ENCODE measurements around the gene IL1RAPL2.

IL1RAPL2 gene

GRCh38 chrX:104566681-104567501 lies 892 bp downstream of the IL1RAPL2 start:
- H3K4me3 ChIP-seq (ENCODE audit: low read depth, low read length), result no peak overlapping the region
- TF ChIP-seq, protein P1, sequence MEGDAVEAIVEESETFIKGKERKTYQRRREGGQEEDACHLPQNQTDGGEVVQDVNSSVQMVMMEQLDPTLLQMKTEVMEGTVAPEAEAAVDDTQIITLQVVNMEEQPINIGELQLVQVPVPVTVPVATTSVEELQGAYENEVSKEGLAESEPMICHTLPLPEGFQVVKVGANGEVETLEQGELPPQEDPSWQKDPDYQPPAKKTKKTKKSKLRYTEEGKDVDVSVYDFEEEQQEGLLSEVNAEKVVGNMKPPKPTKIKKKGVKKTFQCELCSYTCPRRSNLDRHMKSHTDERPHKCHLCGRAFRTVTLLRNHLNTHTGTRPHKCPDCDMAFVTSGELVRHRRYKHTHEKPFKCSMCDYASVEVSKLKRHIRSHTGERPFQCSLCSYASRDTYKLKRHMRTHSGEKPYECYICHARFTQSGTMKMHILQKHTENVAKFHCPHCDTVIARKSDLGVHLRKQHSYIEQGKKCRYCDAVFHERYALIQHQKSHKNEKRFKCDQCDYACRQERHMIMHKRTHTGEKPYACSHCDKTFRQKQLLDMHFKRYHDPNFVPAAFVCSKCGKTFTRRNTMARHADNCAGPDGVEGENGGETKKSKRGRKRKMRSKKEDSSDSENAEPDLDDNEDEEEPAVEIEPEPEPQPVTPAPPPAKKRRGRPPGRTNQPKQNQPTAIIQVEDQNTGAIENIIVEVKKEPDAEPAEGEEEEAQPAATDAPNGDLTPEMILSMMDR (IDR thresholded peaks at IDR 0.05; ENCODE audit: control insufficient read depth, extremely low read depth, insufficient read depth), result no peak
- no peak for DNase-seq (ENCODE audit: low read depth)

DNA sequence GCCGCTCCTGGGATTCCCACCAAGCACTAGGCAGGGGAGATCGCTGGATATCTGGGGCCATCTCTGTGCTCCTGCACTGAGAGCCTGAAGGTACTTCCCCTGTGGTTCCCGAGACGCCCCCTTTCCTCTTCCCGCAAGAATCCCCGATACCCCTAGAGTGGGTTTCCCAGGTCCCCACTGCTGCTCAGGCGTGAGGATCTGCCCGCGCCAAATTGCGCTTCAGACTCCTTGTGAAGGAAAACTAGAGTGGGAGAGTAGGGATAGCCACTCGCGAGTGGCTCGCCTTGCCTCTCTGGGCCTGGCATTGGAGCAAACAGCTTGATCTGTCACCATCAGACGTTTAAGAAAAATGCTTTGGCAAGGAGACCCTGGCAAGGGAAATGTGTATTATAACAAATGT lies 1.5 kb downstream of the IL1RAPL2 start:
- TF ChIP-seq, protein P1 (IDR thresholded peaks at IDR 0.05; ENCODE audit: control insufficient read depth, extremely low read depth, insufficient read depth), result no peak
- H3K4me3 ChIP-seq (ENCODE audit: low read depth, low read length), result no peak overlapping the region
- no peak for DNase-seq (ENCODE audit: low read depth)

- no peak overlapping the region for H3K4me3 ChIP-seq (ENCODE audit: low read depth, low read length)
- TF ChIP-seq, protein P1 (IDR thresholded peaks at IDR 0.05; ENCODE audit: control insufficient read depth, extremely low read depth, insufficient read depth), result no peak
- no peak for DNase-seq (ENCODE audit: low read depth)
Measured at GRCh38 chrX:104568304-104568915, 2.4 kb downstream of the IL1RAPL2 start.

DNA sequence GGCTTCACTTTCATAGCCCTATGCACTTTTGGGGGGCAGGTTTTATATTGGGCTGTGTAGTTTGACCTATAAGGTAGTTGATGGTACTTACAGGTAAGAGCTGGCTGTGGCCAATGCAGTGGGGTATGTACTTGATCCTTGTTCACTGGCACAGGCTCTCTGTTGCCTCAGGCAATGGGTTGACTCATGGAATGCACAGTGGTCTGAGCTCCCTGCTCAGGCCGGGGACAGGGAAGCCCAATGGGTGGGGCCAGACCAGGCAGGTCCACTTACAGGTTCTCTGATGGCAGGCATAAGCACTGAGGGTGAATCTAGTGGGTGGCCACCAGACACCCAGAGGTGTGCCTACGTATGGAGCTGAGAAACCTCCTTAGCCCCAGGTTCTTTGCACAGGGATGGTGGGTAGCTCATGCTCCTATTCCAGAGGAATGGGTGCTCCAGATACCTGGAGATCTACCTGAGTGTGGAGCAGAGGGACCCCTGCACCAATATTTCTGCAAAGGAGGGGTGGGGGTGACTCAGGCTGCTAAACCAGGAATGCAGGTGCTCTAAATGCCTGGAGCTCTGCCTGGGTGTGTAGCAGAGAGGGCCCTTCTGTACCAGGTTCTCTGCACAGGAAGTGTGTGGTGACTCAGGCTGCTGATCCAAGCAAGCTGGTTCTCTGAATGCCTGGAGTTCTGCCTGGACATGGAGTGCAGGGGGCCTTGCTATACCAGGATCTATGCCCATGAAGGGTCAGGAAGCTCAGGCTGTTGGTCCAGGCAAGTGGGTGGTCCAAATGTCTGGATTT lies 52.3 kb downstream of the IL1RAPL2 start:
- TF ChIP-seq, protein P1 (IDR thresholded peaks at IDR 0.05; ENCODE audit: control insufficient read depth, extremely low read depth, insufficient read depth), result no peak
- DNase-seq (ENCODE audit: low read depth), result no peak
- no peak overlapping the region for H3K4me3 ChIP-seq (ENCODE audit: low read depth, low read length)

DNA sequence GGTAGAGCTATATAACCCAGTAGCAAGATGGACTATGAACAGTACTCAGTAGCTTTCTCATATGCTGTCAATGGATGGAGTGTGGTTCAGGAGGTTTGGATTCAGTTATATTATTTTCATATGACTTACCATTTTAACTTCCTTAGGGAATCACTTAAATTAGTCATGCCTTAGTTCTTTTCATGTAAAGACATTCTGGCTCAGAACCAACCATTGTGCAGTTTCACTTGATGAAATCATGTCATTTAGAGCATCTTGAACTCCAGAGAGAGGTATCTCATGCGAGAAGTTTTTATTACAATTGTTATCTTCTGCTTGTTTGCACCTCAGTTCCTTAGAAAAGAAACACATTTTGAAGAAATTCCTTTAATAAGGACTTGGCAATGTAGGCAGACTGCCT lies 55.8 kb downstream of the IL1RAPL2 start:
- TF ChIP-seq, protein P1 (IDR thresholded peaks at IDR 0.05; ENCODE audit: control insufficient read depth, extremely low read depth, insufficient read depth), result no peak
- DNase-seq (ENCODE audit: low read depth), result no peak
- H3K4me3 ChIP-seq (ENCODE audit: low read depth, low read length), result no peak overlapping the region

- DNase-seq (ENCODE audit: low read depth), result no peak
- TF ChIP-seq, protein P1 (IDR thresholded peaks at IDR 0.05; ENCODE audit: control insufficient read depth, extremely low read depth, insufficient read depth), result no peak
- H3K4me3 ChIP-seq (ENCODE audit: low read depth, low read length), result no peak overlapping the region
Measured at GRCh38 chrX:104641176-104641575, 75.2 kb downstream of the IL1RAPL2 start.
